GM18873 (cell line): Measurements from ENCODE around the gene CHAT.

ENCODE experiments used
- ATAC-seq: cut with Tn5 transposase; IDR thresholded peaks from one replicate; pipeline ENCODE4 v1.9.1; 2021; ENCODE audit warnings: mild to moderate bottlenecking, moderate library complexity, moderate number of reproducible peaks; ENCODE audit not compliant: unreplicated experiment, low FRiP score

The CHAT gene

DNA sequence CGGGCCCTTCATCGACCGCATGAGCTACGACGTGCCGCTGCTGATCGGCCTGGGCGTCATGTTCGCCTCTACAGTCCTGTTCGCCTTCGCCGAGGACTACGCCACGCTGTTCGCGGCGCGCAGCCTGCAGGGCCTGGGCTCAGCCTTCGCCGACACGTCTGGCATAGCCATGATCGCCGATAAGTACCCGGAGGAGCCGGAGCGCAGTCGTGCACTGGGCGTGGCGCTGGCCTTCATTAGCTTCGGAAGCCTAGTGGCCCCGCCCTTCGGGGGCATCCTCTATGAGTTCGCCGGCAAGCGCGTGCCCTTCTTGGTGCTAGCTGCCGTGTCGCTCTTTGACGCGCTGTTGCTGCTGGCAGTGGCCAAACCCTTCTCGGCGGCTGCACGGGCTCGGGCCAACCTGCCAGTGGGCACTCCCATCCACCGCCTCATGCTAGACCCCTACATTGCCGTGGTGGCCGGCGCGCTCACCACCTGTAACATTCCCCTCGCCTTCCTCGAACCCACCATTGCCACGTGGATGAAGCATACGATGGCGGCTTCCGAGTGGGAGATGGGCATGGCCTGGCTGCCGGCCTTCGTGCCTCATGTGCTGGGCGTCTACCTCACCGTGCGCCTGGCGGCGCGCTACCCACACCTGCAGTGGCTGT is 2.5 kb upstream of the CHAT start:
- no peak for ATAC-seq

DNA sequence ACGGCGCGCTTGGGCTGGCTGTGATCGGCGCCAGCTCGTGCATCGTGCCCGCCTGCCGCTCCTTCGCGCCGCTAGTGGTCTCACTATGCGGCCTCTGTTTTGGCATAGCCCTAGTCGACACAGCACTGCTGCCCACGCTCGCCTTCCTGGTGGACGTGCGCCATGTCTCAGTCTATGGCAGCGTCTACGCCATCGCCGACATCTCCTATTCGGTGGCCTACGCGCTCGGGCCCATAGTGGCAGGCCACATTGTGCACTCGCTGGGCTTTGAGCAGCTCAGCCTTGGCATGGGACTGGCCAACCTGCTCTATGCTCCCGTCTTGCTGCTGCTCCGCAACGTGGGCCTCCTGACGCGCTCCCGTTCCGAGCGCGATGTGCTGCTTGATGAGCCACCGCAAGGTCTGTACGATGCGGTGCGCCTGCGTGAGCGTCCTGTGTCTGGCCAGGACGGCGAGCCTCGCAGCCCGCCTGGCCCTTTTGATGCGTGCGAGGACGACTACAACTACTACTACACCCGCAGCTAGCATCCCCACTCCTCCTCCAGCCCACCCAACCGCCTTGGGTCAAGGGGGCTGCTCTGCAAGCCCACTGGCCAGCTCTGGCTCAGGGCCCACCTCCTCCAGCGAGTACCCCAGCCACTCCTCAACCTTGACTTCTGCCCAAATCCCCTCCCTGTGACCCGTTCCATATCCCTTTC is 1.9 kb upstream of the CHAT start:
- no peak for ATAC-seq

DNA sequence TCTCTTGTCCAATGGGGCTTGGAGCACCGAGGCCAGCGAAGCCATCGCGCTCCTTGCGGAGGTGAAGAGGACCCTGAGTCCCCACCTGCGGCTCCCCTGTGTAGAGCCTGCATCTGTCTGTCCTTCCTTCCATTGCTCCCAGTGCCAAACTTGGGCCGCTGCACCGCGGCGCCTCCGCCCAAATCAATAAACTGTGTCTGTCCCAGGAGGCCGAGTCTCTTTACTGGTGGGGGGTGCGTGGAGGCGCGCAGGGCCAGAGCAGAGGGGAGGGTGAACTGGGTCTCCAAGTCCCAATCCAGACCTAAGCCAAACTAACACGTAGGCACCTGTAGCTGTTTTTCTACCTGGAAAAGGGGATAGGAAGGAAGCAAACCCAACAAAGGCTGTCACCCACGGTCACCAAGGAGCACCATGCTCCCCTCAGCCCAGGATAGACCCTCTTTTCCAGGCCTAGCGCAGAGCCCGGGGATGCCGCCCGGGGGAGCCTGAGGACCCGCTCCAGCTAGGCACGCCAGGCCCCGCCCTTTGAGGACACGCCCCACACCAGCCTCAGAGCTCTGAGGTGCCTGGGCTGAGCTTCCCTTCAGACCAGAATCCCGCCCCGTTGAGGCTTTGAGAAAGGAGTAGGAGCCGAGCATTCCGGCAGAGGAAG is 1.2 kb upstream of the CHAT start:
- ATAC-seq = no peak

DNA sequence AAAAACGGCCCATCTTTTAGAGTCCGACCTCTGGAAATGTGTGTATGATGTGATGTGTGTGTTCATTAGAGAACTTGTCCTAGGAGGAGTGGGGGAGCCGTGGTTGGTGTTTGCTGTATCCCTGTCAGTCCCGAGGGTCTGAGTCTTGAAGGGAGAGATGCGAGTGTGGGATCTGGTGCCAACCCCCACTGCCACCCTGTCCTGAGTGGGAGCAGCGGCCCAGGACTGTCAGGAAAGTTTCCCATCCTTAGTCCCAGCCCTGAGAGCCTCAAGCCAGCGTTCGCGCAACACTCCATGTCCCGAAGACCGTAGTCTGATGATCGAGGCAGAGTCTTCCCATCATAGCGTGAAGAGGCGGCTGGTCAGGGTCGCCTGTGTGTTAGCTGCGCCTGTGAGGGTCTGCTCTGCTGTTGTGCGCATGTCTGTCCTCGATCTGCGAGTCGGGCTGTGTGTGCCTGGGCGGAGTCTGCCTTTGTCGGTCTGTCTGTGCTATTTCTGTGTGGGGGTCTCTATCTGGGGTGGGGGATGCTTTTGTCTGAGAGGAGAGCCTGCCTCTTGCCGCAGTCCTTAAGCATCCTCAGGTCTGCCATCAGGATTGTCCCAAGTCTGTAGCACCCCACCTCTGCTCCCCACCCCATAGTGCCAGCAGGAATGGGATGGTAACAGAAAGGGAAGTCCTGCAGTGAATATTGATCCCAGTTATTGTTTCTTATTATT is 514 bp upstream of the CHAT start:
- no peak for ATAC-seq

DNA sequence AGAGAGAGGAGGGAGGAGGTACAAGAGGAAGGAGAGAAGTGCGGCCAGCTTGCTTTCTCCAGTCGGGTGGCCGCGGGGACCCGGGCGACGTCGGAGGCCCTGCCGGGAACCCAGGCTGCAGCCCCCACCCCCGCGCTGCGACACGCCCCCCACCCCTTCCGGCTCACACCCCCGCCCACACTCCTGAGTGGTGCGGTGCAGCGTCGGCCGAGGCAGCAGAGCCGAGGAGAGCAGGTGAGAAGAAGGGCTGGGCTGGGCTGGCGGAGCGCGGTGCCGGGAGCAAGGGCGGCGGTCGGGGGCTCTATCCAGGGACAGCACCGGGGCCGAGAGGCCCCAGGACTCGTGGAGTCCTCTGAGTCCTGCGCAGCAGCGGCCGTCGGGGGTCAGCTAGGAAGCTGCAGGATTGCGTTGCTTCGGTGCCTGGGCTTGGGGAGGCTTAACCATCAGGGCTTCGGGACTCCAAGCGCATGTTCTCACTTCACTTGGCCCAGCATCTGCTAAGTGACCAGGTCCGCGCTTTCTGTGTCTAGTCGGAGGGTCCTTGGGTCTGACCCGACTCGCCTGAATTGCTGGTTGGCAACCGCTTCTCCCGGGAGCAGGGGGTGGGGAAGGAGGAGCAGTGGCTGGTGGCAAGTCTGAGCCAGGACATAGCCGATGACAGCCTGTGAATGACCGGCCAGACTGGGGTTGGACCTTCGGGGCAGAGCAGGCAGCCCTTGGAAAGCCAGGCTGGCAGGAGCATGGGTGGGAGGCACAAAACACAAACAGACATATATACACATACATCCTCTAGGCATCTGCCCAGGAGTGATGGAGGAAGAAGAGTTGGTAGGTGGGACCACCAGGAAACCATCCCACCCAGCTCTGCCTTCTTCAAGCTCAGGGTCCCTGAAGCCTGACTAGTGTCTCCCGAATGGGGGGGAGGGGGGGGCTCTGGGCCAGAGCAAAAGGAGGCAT is 683 bp downstream of the CHAT start:
- ATAC-seq = no peak

DNA sequence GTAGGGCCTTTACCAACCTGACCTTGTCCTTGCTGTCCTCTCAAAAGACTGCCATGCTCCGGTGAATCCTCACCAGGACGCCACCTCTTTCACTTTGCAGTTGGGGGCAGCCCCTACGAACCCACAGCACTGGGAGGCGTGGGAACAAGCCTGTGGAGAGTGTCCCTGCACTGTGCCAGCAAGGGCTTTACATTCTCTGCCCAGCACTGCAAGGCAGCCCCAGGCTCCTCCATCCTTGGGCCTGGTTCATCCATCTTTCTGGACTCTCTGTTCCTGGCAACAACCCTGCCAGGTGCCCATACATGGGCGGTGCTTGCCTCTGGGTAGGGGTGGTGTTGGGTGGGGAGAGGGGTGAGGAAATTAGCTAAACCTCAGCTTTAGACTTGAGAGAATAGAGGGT is 1.4 kb downstream of the CHAT start:
- no peak for ATAC-seq

DNA sequence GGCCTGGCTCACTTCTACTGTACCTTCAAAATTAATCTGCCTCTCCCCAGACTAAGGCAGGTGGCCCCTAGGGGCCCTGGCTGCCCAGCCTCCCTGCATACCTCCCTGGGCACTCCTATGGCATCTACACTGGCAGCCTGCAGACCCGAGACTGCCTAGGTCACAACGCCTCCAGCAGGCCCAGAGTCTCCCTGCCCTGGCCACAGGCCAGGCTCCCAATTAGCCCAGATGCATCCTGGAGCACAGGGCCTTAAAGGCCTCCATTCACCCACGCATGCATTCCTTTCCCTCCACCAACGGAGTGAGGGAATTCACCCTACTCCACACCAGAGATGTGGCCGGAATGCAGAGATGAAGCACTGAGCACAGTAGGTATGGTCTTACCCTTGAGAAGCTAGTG is 1.9 kb downstream of the CHAT start:
- ATAC-seq = no peak

DNA sequence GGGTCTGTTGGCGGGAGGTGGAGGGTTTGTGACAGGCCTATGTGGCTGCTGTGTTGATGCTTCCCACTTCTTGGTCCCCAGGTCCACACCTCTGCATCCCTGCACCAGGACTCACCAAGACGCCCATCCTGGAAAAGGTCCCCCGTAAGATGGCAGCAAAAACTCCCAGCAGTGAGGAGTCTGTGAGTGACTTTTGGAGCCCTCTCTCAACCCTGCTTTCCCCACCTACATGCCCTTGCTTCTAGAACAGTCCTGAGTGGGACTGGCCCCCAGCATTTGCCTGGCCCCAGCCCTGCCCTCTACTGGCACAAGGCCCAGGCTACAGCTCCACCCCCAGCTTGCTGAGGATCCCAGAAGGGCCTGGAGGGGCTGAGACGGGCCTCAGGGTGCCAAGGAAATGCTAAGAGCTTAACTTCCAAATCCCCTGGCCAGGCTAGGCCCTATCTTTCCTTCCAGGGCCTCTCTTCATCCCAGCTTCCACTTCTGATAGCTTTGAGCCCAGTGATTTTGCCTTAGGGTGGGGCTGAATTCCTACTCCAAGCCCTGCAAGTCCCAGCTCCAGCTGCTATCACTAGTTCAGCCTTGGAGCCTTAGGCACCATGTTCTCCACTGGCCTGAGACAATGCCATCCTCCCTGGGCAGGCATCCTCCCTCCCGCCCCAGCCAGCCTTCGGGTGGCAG is 2.7 kb downstream of the CHAT start:
- ATAC-seq = no peak

DNA sequence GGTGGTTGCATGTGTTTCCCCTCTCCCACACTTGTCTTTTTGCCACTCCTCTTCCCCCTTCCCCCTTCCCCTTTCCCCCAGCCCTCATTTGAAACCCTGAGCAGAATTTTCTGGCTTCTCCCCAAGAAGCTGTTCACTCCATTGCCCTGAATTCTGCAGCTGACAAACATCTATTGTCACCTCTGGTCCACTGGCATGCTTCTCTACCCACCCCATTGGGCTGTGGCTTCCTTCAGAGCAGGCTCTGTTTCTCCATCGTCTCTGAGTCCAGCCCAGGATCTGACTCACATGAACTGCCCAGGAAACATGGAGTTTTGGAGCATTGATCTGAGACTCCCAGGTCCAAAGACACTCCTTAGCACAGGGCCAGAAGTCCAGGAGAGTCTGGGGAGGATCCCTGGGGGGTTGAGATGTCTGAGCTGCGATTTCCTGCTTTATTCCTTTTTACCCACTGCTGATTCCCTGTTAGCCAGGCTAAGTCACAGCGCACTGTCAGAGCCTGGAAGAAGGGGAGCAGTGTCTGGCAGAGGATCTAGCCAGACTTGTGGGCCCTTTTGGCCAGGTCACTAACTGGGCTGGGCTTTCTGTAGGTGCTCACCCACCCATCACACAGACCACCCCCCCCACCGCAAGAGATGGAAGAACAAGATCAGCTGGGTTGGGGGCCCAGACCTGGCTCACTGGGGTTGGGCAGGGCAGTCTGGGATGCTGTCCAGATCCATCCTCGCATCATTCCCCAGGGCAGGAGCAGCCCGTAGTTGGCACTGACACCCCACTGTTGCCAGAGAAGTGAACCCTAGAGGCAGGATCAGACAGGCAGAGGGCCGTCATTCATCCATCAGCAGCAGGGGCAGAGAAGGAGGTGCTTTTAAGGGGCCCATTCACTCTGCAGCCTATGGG is 3.5 kb downstream of the CHAT start:
- no peak for ATAC-seq

DNA sequence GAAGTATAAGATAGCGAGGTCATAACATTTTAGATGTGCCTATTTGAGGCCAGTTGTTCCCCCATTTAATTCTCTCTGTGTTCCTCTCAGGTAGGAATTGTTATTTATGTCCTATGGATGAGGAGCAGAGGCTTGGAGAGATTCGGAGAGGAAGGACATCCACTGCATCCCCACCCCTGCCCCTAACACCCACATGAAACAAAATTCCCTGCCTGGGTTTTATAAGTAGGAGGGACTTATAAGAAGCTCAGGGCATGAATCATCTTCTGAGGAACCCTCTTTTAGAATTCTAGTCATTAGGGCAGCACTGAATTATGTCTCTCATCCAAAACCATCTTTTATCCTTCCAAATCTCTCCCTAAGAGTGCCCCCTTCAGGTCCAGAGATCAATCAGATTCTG is 5.0 kb downstream of the CHAT start:
- no peak for ATAC-seq

DNA sequence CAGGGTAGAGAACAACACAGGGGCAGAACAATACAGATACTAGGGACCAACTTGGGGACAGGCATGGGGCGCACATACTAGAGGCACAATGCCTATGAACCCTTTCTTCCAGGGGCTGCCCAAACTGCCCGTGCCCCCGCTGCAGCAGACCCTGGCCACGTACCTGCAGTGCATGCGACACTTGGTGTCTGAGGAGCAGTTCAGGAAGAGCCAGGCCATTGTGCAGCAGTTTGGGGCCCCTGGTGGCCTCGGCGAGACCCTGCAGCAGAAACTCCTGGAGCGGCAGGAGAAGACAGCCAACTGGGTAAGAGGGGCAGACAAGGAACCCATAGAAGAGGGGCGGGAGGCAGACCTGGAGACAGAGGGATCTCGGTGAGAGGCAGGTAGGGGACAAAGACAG is 5.8 kb downstream of the CHAT start:
- ATAC-seq = no peak

DNA sequence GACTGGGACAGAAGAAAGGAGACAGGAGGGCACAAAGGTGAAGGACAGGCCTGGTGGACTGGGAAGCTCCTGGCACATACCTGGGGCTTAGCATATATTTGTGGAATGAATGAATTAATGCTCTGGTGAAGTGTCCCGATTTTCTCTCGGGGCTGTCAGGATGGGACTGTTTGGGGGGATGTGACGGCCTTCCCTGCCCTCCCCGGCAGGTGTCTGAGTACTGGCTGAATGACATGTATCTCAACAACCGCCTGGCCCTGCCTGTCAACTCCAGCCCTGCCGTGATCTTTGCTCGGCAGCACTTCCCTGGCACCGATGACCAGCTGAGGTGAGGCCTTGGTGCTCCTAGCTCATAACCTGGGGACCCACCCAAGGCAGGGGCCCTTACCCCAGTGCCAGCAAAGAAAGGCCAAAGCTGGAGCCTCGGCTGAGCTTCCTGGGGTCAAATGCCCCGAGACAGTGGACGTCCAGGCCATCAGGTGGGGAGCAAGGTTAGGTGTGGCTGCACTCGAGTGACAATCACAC is 6.5 kb downstream of the CHAT start:
- ATAC-seq = no peak

DNA sequence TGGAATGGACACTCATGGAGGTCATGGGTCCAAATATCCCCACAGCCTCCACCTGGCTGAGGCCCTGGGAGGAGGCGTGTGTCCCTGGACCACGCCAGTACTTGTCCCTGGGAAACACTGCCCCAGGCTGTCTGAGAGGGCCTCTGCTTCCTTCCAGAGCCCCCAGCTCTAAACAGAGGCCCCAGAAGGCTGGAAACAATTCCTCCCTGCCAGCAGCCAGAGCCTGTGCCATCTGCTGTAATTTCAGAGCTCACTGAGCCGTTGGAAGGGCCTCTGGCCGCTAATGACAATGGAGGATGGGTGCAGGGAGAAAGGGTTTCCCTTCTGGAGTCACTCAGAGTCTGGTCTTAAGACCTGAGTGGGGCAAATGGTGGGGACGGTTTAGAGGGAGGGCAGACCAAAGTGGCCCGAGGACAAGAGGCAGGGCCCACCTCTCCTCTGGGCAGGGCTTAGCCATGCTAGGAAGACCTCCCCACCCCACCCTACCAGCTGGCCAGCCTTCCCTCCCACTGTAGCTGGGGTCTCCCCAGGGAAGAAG is 7.1 kb downstream of the CHAT start:
- no peak for ATAC-seq

DNA sequence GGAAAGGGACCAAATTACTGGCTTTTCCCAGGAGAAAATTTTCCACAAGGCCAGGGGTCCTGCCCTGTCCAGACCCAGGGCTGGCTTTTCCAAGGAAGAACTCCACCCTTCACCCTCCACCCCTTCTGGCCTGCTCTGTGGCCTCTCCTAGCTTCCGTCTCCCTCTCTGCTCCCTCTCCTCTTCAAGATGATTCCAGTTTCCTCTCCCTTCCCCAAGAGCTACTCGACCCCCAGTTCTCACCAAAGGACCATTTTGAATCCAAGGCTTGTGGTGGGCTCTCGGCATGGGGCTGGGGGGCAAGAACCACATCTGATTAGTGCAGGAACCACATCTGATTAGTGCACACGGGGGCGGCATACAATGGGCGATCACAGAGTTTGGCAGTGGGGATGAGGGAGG is 7.7 kb downstream of the CHAT start:
- no peak for ATAC-seq

DNA sequence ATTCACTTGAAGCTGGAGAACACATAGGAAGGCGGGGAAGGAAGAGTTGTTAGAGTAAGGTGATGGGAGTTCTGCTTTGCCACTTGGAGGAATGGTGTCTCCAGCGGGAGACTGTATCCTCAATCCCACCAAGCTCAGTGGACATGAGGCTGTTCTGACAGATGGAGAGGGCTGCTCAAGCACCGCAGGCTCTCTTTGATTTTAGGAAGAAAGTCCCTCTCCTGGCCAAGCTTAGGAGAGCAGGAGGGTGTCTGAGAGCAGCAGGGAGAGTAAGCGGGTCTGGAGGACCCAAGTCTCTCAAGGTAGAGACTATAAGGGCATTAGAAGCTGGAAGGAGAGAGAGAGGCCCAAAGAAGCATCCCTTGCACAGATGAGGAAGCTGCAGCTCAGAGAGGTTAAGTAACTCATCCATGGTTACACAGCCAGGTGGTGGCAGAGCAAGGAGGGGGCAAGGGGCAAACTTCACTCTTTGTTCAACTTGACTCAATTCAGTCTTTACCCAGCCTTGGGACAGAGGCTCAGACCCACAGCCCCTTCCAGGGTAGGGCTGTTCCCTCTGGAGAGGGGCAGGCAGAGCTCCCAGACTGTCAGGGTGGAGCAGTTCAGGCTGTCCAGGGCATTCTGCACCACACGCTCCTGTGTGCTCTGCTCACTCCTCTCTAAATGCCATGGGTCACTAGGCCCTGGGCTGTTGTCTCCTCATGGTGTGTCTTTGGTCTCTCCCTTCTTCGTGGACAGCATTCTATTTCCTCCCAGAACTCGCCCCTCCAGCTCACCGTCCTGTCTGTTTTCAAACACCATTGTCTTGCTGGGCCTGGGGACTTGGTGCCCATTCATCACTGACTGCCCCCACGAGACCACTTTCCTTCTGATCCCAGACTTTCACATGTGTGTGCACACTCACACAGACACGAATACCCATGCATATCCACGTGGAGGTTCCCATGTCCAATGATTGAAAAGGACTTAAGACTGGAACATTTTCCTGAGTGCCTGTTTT is 8.9 kb downstream of the CHAT start:
- ATAC-seq = no peak

DNA sequence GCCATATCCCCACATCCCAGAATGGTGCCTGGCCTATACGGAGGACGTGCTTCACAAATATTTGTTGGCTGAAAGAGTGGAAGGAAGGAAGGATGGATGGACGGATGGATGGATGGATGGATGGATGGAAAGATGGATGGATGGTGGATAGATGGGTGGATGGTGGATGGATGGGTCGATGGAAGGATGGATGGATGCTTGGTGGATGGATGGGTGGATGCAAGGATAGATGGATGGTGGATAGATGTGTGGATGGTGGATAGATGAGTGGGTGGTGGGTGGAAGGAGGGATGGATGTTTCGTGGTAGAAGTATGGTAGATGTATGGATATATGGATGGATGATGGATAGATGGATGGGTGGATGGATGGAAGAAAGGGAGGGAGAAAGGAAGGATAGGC is 10.8 kb downstream of the CHAT start:
- no peak for ATAC-seq

DNA sequence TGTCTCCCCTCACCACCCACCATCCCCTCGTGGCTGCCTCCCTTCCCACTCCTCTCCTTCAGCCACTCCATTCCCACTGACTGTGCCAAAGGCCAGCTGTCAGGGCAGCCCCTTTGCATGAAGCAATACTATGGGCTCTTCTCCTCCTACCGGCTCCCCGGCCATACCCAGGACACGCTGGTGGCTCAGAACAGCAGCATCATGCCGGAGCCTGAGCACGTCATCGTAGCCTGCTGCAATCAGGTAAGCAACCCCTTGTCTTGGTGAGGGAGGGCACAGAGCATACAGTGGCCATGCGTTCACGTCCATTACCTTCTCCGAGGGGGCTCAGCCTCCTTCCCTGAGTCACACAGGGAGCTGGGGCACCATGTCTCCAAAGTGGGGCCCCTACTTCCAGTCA is 11.6 kb downstream of the CHAT start:
- no peak for ATAC-seq
